Thoracic aorta (tissue), 2 donors: ENCODE results near the gene CRYBA1. TPM values are rescaled to one million over a fixed set of nuclear protein-coding genes. Genes with fewer than 3 reads are reported as not detected.

Experiments
- ATAC-seq: fragments of 150-250 bp; one replicate; pipeline ENCODE4 v1.8.0; 2017; ENCODE audit warnings: low read depth; ENCODE audit not compliant: insufficient number of reproducible peaks, low FRiP score
- DNase-seq: peaks from one replicate; pipeline ENCODE4 v3.0.0-alpha.2; 2020; ENCODE audit warnings: low spot score
- H3K27ac ChIP-seq, 2 donors: fragments of 200-600 bp; sonication (generic); 1 replicate in 1 of 2; 2 replicates in 1 of 2; pipeline ENCODE4 v1.5.1; 2016; ENCODE audit warnings: mild to moderate bottlenecking in 2 of 2, moderate library complexity in 2 of 2
- H3K27me3 ChIP-seq: fragments of 200-600 bp; sonication (generic); replicated peaks from 2 replicates; pipeline ENCODE4 v1.6.0; 2016; ENCODE audit warnings: mild to moderate bottlenecking; ENCODE audit not compliant: insufficient read depth
- H3K36me3 ChIP-seq: fragments of 200-600 bp; sonication (generic); one replicate; pipeline ENCODE4 v1.5.1; 2016
- H3K4me1 ChIP-seq, 2 donors: fragments of 200-600 bp; sonication (generic); 1 replicate in 1 of 2; 2 replicates in 1 of 2; pipeline versions ENCODE4 v1.5.1 to v1.6.0; 2016; ENCODE audit warnings: low read depth in 2 of 2, mild to moderate bottlenecking in 1 of 2; ENCODE audit not compliant: control insufficient read depth in 1 of 2
- H3K4me3 ChIP-seq: fragments of 200-600 bp; sonication (generic); 2 replicates; pipeline ENCODE4 v1.5.1; 2016; ENCODE audit warnings: mild to moderate bottlenecking
- H3K9me3 ChIP-seq: fragments of 200-600 bp; sonication (generic); 2 replicates; pipeline ENCODE4 v1.5.1; 2016
- total RNA-seq, 2 donors: library from RNA; depleted of rRNA; stranded (reverse); fragments of >200 nt; gene quantifications; one replicate each; pipeline versions ENCODE4 v1.1.0 to v1.2.3, GENCODE V29; 2016
- TF ChIP-seq, protein P1 (sequence below): fragments of 200-600 bp; sonication (generic); IDR thresholded peaks from one replicate; pipeline ENCODE4 v1.5.1; 2019; ENCODE audit warnings: antibody characterized with exemption

CRYBA1 gene
- total RNA-seq, 2 donors from 2014 or later = not detected

DNA sequence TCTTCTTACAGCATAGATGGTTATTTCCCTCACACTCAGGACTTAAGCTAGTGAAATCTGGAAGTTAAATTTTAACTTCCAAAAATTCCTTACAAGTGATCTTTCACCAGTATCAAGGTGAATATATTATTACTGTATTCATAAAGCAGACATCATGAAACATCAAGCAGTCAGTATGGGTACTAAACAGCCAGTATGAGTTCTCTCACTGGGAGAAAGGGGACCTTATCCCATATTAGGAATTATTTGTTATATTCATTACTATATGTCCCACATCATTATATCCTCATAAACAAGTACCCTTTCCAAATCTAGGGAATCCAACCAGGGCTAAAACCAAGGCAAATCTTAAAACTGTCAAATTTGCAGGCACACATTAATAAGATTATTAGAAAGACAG, 32.0 kb downstream of the CRYBA1 start:
- ATAC-seq = no peak
- Histone ChIP-seq H3K27ac (no peak overlapping the region), H3K9me3 (no peaks in the 10 kb centered on the region), H3K4me1 (peaks cover 43 to 87% of the 10 kb centered on the region in 2 donors), H3K27me3 (no peaks in the 10 kb centered on the region), H3K36me3 (peaks cover 26% of the 10 kb centered on the region), H3K4me3 (no peak overlapping the region)
- no peak for DNase-seq
- TF ChIP-seq, protein P1, sequence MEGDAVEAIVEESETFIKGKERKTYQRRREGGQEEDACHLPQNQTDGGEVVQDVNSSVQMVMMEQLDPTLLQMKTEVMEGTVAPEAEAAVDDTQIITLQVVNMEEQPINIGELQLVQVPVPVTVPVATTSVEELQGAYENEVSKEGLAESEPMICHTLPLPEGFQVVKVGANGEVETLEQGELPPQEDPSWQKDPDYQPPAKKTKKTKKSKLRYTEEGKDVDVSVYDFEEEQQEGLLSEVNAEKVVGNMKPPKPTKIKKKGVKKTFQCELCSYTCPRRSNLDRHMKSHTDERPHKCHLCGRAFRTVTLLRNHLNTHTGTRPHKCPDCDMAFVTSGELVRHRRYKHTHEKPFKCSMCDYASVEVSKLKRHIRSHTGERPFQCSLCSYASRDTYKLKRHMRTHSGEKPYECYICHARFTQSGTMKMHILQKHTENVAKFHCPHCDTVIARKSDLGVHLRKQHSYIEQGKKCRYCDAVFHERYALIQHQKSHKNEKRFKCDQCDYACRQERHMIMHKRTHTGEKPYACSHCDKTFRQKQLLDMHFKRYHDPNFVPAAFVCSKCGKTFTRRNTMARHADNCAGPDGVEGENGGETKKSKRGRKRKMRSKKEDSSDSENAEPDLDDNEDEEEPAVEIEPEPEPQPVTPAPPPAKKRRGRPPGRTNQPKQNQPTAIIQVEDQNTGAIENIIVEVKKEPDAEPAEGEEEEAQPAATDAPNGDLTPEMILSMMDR = no peak

- Histone ChIP-seq H3K4me1 (peaks cover 44 to 87% of the 10 kb centered on the region in 2 donors), H3K36me3 (peaks cover 31% of the 10 kb centered on the region), H3K27ac (no peak overlapping the region), H3K9me3 (no peaks in the 10 kb centered on the region), H3K4me3 (no peak overlapping the region), H3K27me3 (no peaks in the 10 kb centered on the region)
- DNase-seq (no peak), ATAC-seq (no peak)
- TF ChIP-seq, protein P1 = no peak
These were observed 32.9 kb downstream of the CRYBA1 start for GRCh38 chr17:29279397-29280070.

DNA sequence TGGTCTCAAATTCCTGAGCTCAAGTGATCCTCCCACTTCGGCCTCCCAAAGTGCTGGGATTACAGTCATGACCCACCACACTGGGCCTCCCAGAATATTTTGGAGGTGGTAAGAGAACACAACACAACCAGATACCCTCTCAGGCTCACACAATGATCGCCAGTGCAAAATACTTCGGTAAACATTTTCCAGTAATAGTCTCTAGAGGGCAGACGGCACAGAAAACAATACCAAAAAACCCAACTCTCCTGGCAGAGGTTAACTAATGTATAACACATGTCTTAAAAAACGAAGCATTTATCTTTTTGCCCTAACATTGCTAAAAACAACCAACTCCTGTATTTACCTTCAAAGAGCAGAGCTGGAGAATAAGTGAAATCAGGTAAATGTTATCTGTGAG, 36.8 kb downstream of the CRYBA1 start:
- no peak for ATAC-seq
- Histone ChIP-seq H3K36me3 (peaks cover 49% of the 10 kb centered on the region), H3K27ac (no peak overlapping the region), H3K4me3 (peak overlapping the region; percentile 39), H3K9me3 (no peaks in the 10 kb centered on the region), H3K27me3 (no peaks in the 10 kb centered on the region), H3K4me1 (peaks cover 34 to 85% of the 10 kb centered on the region in 2 donors)
- DNase-seq = no peak
- TF ChIP-seq, protein P1 = no peak

- H3K27me3 ChIP-seq = no peaks in the 10 kb centered on the region
- ATAC-seq (no peak), DNase-seq (no peak)
- H3K4me3 ChIP-seq = peak overlapping the region; percentile 39
- peaks cover 49% of the 10 kb centered on the region for H3K36me3 ChIP-seq
- peaks cover 39 to 86% of the 10 kb centered on the region in 2 donors for H3K4me1 ChIP-seq
- TF ChIP-seq, protein P1 = no peak
- no peaks in the 10 kb centered on the region for H3K9me3 ChIP-seq
- no peak overlapping the region for H3K27ac ChIP-seq
These were observed 37.3 kb downstream of the CRYBA1 start for GRCh38 chr17:29283961-29284360.

- DNase-seq = no peak
- H3K9me3 ChIP-seq = no peaks in the 10 kb centered on the region
- peak overlapping the region in 1 of 2 donors; percentile 2 for H3K27ac ChIP-seq
- H3K4me3 ChIP-seq = peak overlapping the region; percentile 45
- H3K4me1 ChIP-seq = peaks cover 33 to 69% of the 10 kb centered on the region in 2 donors
- peaks cover 19% of the 10 kb centered on the region for H3K36me3 ChIP-seq
- TF ChIP-seq, protein P1 = no peak
- no peaks in the 10 kb centered on the region for H3K27me3 ChIP-seq
- ATAC-seq = no peak
These were observed 43.2 kb downstream of the CRYBA1 start for GRCh38 chr17:29289852-29290251.
